GM21390 (cell line): Measurements from ENCODE around the gene FES.
"Not testable (repeated sequence)": the region's sequence is repeated elsewhere in the genome, so short reads cannot be mapped to it uniquely, and the experiment has no call there.

Source experiments
- ATAC-seq: cut with Tn5 transposase; IDR thresholded peaks from one replicate; pipeline ENCODE4 v1.9.1; 2021; ENCODE audit not compliant: unreplicated experiment

Gene FES

DNA sequence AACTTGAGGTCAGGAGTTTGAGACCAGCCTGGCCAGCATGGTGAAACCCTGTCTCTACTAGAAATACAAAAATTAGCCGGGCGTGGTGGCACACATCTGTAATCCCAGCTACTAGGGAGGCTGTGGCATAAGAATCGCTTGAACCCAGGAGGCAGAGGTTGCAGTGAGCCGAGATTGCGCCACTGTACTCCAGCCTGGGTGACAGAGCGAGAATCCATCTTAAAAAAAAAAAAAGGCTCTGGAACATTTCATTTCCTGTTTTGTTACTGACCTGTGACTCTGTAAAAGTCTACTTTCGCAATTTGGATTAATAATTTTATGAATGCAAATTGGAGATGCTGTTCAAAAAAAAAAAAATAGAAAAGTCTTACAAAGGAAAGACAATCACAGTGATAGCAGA is 43.8 kb downstream of the FES start:
- not testable (repeated sequence) for ATAC-seq

DNA sequence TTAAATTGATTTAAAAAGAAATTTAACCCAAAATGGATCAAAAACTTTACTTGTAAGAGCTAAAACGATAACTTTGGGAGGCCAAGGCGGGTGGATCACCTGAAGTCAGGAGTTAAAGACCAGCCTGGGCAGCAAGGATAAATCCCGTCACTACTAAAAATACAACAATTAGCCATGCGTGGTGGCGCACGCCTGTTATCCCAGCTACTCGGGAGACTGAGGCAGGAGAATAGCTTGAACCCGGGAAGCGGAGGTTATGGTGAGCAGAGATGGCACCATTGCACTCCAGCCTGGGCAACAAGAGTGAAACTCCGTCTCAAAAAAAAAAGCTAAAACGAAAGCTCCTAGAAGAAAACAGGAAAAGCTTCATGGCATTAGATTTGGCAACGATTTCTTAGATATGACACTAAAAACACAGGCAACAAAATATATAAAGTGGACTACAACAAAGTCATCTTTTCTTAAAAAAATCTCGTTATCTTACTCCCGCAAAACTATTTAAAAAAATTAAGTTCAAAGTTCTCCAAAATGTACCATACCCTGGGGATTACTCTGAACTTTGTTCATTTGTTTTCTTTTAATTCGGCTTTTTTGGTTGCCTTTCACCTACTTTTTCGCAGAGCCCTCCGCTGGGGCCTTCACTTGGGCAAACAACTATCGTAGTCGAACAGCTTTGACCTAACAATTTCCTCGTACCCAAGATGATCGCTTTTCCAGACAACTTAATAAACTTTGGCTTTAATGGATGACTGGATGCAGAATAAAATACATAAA is 45.1 kb downstream of the FES start:
- no peak for ATAC-seq

DNA sequence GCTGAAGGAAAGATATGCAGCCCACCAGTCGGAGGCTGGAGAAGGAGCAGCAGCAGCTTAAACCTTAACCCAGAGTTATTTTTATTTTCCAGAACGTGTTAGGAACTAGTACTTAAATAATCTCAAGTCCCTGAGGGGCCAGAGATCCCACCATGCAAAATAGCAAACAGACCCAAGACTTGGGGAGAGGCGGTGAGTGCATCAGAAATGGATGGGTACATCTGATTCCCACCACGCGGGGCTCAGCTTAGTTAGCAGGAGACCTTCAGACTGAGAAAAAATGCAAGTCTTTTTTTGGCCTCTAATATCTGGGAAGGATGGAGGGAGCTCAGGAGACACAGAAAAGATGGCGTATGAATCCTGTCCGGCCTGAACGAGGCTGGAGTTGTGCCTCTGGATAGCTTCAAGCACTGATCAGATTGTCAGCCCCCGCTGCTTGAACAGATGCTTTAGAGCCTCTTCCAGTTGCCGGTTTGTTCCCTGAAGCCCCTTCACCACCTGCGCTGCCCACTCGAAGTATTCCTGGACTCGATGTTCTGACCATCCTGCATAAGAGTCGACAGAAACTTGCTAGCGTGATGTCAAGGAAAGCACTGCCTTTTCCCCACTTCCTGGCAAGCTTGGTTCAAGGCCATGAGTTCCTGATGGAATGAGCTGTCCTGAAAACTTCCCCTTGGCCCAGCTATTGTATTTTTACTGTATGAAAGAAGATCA is 46.7 kb downstream of the FES start:
- ATAC-seq, result no peak

DNA sequence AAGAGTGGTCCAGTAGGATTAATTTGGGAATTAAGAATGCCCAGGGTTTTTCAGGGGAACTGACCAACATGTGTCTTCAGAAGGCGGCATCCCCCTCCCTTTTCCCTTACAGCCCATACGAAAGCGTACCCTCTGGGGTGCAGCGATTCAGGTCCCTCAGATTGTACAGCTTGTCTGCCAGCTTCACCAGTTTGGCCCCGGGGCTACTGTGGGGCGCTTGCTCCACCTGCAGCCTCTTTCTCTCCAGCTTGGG is 47.2 kb downstream of the FES start:
- no peak for ATAC-seq

DNA sequence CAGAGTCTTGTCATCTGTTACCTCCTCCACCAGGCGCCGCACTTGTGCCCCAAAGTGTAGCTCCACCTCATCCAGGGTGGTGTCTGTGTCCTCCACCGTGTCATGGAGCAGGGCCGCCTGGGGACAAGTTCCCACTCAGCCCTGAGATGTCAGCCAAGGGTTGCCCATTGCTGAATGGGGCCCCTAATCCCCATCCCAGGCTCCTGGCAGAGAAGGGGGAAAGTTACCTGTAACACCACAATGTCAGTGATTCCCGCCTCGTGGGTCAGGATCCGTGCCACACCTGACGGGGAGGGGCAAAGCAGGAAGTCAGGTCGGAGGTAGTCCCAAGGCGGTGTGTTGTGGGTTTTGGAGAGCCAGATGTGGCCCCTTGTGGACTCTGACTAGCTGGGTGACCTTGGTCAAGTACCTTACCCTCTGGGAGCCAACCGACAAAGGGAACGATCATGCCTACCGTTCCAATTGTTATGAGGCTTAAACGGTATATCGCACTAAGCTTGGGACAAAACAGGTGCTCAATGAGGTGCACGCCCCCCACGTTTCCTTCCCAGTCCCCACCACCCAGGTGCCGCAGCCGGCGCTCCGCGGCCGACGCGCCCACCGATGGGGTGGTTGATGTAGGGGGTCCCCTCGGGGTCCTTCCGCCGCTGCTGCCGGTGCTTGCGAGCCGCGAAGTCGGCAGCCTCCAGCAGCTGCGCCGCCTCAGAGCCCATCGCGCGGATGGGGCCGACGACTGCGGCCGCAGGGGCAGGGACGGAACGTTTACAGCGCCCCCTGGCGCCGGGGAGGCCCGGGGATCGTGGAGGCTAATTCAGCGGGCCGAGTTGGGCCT is 47.7 kb downstream of the FES start, which contains the start of gene HDDC3:
TSS of gene HDDC3 (minus strand) at position 722 of the 832 bp plus-strand sequence. CDS start at position 713, 9 bp downstream.
- peak; percentile 44 for ATAC-seq

DNA sequence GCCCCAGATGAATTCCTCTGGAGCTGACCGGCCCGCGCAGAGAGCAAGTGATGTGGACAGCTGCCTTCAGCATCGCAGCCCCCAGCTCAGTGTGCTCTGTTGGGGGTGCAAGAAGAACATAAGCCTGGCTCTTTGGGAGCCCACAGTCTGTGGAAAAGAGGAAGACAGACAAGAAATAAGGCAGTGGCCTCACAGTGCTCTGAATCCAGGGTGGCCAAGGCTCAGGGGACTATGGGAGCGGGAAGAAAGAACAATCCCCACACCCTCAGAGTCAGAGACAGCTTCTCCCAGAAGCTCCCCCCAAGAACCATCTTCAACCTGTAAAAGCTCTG is 48.3 kb downstream of the FES start:
- no peak for ATAC-seq

DNA sequence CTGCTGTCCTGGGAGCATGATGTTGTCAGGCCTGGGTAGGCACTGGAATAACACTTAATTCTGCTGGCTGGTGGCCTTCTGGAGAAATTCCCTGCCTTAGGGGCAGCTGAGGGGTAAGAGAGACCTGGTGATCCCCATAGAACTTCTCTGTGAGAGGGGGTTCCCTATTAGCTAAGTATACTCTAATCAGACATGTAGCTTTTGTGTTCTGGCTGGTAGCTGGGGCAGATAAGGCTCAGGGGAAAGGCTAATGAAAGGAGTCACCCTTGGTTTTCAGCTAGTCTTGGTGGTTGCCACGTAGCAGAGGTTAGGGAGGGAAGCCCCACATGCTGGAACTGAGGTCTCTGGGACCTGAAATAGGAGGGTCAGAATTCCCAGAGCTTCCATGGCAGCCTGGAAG is 49.0 kb downstream of the FES start:
- no peak for ATAC-seq

DNA sequence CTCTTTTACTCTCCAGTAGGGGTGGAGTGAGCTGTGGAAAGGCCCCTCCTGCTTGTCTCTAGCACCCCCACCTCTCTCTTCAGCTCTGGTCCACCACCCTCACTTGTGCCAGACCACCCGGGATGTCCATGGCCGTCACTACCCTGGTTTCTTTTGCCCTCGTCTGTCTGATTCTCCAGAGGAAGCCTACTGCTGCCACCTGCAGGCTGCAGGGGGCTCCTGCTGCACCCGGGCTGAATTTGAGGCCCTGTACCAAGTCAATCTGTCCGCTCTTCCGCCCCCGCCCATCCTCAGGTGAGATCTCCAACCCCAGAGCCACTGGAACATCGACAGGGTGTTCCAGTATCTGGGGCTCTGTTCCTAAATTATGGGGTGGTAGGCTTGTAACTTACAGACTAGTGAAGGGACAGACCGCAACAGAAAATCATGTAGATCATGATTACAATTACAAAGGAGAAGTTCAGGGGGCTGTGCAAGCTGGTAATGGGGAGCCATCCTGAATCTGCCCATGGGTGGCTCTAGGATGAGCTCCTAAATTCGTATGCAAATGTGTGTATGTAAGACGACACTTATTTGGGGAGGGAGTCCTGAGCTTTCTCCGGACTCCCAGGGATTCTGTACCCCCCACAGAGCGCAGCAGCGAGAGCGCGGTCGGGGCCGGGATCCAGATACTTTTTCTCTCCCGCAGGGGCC is 50.1 kb downstream of the FES start:
- peak; percentile 30 for ATAC-seq

DNA sequence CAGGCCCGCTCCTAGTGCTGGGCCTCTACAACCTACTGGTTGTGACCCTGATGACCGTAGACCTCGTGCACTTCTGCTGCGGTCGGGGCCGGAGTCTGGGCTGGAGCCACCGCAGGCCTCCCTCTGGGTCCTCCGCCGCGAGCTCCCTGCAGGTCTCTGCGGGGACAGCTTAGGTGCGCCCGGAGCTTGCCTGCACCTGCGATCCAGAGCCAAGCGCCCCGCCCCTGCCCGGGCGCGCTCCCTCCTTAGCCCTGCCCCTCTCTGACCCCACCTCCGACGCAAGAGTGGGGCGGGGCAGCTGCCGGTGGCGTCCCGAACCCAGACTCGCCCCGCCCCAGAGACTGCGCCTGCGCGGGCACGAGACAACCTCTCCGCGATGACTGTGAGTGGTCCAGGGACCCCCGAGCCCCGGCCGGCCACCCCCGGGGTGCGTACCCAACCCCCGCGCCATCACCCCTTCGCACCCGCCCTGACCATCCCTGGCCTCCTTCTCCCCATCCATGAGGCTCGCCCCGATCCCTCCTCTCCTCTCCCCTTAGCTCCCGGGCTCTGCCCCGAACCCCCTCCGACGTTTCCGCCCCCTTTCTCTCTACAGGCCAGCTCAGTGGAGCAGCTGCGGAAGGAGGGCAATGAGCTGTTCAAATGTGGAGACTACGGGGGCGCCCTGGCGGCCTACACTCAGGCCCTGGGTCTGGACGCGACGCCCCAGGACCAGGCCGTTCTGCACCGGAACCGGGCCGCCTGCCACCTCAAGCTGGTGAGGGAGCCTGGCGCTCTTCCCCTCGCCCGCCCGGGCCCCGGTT is 50.8 kb downstream of the FES start, which contains the start of gene UNC45A:
TSS of gene UNC45A (plus strand) at position 337 of the 803 bp plus-strand sequence. CDS start at position 377, 40 bp downstream.
- peak; percentile 65 for ATAC-seq

DNA sequence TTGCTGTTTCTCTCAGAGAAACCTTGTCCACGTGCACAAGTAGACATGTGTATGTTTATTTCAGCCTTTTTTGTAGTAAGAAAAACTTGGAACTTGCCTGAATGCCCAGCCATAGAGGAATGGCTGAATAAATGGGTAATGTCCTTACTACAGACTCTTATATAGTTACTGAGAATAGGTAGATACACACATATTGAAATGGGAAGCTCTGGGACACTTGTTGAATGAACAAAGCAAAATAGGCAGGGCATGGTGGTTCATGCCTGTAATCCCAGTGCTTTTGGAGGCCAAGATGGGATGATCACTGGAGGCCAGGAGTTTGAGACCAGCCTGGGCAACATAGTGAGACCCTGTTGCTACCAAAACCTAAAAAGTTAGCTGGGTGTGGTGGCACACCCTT is 52.5 kb downstream of the FES start:
- ATAC-seq, result no peak

DNA sequence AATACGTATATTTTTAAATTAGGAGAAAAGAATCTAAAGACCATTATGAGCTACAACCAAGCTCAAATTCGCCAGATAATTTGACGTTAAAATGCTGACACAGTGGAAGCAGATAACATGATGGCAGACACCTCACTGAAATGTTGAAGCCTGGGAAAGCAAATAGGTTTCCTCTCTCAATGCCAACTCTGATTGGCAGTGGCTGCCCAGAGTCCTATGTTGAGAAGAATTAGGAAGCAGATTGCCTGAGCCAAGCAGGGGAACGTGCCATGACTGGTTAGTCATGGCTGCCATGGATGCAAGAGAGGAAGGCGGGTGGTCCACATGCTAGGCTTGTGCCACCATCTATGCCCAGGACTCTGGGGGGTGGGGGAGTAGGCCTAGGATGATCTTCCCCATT is 54.0 kb downstream of the FES start:
- ATAC-seq, result no peak

DNA sequence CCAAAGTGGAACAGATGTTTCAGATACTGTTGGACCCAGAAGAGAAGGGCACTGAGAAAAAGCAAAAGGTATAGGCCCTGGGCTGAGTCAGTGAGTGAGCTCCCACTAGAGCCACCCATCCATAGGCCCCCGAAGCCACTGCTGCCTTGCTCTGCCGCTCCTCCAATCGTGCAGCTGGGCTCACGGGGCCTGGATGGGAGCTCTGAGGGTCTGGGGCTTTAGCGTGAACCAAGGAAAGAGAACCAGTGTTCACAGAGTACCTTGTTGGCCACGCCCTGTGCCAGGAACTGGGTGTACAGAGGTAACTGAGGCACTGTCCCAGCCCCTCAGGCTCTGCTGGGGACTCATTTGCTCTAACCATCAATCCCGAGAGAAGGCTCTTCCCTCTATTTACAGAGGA is 55.5 kb downstream of the FES start:
- no peak for ATAC-seq

DNA sequence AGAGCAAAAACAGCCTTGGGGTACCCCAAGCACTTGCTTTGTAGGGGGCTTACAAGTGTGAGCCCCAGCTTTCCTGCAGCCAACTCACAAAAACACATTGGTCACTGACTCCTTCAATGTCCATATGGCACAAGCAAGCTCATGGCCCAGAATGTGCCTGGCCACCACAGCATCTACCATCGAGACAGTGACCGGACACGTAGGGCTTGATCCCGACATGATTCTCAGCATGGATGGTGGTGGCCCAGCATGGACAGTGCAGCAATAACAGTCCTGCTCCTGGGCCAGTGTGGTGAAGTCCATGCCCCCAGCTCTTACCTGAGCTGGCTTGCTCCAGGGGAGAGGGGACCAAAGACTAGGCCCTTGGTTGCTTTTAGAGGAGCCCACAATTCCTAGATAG is 56.7 kb downstream of the FES start:
- ATAC-seq, result no peak

DNA sequence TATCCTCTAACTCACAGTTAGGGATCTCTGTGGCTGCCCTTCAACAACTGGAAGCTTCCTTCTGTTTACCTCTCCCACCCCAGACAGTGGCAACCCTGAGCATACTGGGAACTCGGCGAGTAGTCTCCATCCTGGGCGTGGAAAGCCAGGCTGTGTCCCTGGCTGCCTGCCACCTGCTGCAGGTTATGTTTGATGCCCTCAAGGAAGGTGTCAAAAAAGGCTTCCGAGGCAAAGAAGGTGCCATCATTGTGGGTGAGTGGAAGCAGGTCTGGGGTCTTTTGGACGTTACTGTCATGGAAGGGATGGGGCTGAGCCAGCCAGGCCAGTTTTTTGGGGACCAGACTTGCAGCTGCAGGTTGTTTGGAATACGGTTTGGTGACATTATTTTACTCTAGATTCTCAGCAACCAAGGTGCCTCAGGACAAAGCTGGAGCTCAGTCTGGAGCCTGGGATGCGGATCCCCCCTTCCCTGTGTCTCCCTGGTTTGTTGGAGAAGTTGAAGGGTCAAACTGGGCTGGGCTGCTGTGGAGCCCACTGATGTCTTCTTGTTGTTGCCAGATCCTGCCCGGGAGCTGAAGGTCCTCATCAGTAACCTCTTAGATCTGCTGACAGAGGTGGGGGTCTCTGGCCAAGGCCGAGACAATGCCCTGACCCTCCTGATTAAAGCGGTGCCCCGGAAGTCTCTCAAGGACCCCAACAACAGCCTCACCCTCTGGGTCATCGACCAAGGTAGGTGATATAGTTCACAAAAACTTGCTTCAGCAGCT is 58.2 kb downstream of the FES start:
- no peak for ATAC-seq

DNA sequence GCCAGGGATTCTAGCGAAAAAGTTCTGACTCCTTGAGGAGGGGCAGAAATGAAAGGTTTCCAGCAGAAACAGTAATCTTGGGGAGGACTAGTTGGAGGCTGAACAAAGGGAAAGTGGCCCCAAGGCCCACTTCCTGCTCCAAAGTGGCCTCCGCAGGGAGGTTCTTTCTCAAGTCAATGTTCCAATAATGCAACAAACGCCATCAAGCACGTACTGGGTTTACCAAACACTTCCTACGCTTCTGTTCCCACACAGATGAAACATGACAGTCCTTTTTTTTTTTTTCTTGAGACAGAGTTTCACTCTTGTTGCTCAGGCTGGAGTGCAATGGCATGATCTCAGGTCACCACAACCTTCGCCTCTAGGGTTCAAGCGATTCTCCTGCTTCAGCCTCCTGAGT is 60.8 kb downstream of the FES start:
- ATAC-seq, result no peak
